Cerebellar nuclear complex (tissue), 1 donor: ENCODE results near the gene ANKRD23.

Source experiments
- DNase-seq, 2 experiments: peaks; one replicate each; lab custom pipeline; 2025; lab: John Stamatoyannopoulos, UW

ANKRD23 gene

DNA sequence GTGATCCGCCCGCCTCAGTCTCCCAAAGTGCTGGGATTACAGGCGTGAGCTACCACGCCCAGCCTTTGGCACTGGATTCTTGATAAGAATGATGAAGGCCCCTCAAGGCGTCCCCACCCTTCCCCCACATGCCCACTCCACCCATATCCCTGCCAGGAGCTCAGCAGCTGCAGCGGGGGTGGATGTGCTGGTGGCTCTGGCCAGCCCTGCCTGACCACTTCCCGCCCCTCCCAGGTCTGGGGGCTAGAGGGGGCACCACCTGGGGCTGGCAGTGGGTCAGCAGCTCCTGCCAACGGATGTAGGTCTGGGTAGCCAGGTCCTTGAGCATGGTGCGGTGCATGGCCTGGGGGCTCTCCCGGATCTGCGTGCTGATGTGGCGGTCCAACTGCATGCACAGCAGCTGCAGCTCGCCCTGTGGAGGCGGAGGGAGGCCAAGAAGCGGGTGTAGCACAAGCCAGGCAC is 33.8 kb upstream of the ANKRD23 start:
- DNase-seq = no peak

DNA sequence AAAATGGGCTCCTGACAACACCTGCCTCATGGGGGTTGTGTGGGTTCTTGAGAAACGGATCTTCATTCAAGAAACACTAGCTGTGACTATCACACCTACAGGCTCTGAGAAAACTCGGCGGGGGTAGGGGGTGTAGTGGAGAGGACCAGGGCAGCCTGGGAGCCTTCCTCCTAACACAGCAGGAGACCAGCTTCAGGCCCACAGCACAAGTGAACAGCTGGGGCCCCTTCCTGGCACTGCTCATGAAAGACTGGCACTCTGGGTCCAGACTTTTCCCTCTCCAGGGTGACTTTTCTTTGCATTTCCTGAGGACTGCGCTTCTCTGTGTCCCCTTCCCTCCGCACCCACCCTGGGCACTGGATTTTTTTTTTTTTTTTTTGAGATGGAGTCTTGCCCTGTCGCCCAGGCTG is 33.2 kb upstream of the ANKRD23 start:
- no peak for DNase-seq

DNA sequence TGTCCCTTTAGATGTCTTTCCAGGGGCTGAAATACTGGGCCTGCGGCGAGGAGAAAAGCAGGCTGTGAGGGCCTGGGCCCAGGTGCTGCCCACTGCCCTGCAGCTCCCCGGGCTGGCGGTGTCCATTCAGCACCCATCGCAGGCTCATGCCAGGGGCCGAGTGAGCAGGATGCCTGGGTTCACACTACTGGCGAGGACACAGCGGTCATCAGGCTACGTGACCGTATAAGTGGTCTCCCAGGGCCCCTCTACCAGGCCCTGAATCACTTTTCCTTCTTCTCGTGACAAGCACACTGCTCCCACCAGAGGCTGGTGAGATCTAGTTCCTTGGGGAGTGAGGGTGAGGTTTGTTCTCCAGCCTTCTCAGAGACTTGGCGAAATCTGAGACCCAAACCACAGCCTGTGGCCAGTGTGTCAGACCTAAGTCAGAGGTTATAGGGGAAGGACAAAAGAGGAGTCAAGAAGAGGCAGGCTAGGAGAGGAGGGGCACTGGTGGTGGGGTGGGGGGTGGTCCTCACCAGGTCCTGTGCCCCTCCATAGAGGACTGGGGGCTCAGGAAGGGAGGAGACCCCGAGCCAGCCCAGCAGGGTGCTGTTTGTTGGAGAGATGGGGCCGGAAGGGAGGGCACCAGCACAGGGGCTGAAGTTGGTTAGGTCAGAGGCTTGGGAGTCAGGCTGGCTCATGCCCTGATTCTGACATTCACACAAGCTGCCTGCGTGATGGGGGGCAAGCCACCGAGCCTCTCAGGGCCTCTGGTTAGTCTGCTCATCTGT is 32.6 kb upstream of the ANKRD23 start:
- DNase-seq = no peak

DNA sequence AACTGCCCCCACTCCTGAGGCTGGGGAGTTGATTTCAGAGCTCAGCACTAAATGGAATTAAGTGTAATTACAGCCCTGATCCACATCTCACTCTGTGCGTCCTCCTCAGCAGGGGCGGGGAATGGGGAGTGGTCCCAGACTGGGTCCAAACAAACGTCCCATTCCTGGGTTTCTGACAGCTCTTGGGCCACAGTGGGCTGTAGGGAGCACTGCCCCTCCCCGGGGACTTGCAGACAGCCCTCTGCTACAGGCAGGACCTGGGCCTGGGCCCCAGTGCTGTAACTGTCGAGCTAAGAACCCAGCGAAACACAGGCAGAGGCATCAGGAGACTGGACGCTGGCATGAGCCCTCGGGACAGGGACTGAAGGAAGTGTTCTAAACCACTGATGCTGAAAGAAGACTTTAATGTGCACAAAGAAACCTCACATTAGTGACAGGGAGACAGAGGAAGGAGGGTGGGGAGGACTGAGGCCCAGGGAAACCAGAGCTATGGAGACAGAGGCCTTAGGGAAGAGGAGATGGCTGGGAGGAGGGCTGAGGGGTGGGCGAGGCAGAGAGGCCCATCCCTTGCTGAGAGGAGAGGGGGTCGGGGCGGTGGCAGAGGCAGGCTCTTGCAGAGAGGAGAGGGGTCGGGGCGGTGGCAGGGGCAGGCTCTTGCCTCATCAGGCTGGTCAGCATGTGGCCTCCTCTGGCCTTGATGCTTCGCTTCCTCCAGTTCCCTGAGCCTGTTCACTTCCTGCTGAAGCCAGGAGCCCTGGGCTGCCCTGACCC is 31.9 kb upstream of the ANKRD23 start:
- no peak for DNase-seq

DNA sequence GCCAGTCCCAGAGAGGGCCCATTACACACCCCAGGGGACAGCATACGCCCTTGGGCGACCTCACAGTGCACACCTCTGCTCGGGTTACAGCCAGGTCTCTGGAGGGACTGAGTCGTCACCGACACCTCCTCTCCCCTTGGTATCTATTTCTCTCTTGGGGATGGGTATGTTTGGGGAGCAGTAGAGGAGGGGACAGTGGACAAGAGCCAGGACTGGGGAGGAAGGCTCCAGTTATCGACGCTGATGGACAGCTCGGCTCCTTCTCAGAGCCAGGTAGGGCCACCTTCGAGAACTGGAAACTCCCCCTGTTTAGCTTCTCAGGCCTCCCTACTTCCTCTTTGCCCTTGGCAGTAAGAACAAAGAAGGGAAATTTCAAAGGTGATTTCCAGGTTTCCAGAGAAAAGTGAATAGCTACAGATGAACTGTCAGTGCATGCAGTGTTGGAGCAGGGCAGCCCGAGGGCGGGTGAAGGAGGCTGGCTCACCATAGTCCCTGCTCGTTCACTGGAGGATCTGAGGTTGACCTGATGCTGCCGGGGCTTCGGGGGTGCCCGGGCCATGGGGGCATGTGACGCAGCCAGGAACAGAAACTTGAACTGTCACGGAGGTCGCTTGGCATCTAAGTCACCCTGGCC is 30.5 kb upstream of the ANKRD23 start:
- DNase-seq = no peak

DNA sequence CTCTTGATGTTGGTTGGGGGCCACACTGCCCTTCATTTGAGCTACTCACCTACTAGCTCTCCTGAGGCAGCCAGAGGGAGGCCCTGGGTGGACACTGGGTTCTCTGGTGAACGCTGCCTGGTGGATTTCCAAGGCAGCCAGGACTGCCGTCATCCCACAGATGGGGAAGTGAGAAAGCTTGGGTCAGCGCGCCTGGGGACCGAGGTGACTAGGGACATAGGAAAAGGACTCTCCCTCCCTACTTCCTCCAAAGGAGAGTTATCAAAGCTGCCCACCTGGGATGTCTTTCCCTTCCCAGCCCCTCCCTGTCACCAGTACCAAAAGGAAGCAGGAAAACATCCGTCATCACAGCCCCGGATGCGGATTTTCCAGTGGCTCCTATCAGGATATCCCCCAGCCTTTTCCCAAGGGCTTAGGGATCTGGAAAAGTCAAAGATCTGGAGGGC is 29.9 kb upstream of the ANKRD23 start:
- DNase-seq = no peak

DNA sequence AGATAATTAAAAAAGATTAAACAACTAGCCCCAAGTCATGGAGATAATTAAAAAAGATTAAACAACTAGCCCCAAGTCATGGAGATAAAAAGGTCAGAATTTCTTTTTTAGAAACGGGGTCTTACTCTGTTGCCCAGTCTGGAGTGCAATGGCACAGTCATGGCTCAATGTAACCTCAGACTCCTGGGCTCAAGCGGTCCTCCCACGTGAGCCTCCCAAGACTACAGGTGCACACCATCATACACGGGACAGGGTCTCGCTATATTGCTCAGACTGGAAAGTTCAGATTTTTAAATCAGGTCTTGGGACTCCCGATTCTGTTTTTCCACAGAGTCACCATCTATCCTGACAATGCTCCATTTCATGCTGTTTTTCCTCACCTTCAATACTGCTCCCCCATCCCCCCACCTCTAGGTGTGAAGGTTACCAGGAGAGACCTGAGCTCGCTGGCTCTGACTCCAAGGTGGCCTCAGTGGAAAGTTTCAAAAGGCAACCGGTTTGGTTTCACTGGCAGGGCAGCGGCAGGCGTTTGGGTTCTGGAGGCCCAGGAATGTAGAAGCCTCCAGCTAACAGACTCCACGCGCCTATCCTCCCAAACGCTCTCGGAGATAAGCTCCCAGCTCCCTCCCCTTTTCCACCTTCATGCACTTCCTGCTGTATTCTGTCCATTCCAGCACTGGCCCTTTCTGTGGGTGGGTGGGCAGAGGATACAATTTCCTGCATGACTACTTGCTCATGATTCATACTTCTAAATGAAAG is 28.9 kb upstream of the ANKRD23 start:
- DNase-seq = no peak

DNA sequence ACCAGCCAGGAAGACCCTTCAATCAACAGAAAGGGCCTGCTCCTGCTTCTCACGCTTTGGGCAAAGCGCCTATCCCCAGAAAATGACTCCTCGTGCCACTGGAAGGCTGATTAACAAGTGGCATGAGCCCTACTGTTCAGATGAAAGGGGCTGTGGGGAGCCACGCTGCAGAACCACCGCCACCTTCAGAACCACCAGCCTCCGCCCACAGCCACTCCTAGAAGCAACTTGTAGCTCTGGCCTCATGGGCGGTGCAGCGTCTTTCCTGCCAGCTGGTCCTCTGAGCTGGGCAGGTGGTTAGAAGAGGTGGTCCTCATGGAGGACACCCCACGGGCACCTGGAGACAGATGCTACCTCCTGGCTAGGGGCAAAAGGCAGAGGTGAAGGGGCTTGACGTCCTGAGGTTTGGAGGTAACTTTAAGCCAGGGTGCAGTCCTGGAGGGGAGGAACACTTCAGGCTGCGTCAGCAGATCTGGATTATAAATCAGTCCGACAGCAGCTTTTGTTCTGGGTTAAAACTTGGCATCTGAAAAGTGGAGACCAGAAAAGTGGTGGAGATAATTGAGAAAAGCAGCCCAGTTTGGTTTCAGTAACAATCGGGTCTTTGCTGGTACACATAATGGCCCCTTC is 26.9 kb upstream of the ANKRD23 start:
- DNase-seq = peak in 1 of 2 experiments; percentile 5

DNA sequence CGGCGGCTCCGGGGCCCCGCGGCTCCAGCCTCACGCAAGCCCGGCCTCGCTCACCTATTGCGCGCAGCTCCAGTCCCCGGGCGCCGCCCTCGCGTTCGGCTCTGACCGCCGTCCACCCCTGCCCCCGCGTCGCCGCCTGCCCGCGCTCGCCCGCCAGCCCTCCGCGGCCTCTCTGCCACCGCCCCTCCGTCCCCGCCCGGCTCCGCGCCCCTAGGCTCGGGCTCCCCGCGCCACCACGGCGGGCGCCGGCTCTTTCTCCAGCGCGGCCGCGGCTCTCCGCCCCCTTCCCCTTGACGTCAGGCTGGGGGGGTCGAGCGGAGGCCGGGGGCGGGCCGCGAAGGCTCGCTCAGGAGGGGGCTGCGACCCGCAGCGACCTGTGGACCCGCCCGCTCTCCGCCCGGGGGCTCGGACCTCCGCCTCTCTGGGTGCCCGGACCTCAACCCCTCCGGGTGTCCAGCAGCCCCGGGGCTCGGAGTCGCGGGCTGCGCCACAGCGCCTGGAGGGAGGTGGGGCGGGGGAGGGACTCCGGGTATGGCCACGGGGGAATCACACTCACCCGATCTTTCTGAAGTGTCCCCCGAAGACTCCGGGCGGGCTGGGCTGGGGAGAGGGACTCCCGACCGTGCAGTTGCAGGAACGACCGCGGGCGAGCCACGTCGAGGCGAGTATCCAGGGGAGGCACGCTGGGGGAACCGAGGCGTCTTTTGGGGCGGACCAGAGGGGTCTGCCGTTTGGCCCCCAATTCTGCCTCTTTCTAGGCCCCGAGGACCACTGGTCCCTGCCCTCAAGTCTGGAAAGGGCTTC is 26.2 kb upstream of the ANKRD23 start, which contains the start of gene SEMA4C:
Gene SEMA4C, minus strand, starts transcription at position 259 of the 804 bp plus-strand sequence. CDS start 2,194 bp downstream, outside the sequence.
- no peak for DNase-seq

DNA sequence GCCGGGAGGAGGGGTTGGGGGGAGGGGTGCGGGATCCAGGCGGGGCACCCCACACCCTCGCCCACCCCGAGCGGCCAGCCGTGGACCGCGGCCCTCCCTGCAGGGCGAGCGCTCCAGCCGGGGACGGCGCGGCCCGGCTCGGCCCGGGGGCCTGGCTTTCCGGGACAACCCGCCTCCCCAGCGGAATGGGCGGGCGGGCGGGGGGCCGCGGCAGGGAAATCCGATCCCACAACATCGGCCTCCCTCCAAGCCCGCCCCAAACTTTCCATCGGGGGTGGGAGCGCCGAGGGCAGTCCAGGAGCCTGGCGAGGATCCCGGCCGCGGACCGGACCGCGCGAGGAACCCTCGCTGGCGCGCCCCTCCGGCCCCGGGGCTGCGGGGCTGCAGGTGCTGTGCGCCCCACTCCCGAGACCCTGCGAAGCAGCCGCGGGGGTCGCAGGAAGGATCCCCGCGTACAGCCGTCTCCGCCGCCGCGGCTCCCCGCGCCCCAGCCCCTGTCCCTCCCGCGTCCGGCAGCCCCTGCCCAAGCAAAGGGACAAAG is 25.5 kb upstream of the ANKRD23 start:
- DNase-seq = no peak

DNA sequence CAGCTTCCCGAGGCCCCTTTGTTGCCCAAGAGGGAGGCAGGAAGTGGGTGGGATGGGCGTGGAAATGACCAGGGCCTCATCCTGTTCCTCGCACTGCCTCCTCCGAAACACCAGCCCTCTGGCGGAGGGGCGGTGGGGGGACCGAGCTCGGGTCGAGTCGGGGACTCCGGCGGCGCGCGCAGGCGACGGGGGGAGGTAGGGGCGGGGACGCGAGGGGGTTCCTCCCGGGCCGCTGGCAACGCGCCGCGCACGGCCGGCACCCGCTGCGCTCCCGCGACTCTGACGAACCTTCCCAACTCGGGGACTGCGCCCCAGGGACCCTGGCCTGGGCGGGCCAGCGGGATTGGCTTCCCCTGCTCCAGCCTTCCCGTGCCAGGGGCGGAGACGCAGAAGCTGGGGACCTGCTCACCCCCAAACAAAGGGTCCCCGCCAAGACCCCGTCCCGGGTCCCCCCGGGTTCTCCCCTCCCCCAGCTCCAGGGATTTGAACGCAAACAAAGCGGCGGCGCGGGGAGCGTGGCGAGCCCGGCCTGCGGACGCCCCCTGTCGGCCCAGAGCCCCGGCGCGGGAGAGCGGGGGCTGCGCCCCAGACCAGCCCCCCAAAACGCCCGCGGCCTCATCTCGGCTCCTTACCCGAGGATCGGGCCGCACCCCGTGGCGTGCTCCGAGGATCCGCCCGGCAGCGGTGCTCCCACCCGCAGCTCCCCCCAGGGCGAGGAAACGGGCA is 24.9 kb upstream of the ANKRD23 start:
- no peak for DNase-seq

DNA sequence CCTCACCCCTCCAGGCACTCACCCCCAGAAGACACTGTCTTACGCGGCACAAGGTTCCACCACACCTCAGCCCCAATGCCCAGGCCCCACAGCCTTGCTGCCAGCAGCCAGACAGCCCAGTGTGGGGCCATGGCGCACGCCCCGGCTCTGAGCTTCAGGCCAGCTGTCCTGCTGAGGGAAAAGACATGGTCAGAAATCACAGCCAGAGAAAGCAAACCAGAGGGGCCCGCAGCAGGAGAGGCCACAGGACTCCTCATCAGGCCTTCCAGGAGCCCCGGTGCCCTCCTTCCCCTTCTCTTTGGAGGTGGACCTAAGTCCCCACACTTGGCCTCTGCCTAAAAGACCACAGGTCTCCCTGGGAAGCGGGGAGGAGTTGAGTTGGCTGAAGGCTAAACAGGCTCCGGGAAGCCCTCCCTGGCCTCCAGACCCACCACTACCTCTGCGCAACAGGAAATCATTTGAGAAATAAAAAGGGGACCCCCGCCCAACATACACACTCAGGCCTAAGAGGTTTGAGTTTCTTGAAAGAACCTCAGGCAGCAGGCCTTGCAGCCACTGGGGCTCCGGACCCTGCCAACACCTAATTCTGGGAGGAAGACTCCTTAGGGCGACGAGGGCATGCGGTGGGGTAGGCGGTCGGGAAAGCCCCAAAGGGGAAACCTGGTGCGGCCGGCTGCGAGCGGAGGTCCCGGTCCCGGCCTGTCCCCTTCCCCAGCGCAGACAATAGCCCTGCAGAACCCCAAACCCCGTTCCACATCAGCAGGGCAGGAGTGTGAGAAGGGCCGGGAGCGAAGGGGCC is 24.1 kb upstream of the ANKRD23 start:
- DNase-seq = peak; percentile 20 to 63

DNA sequence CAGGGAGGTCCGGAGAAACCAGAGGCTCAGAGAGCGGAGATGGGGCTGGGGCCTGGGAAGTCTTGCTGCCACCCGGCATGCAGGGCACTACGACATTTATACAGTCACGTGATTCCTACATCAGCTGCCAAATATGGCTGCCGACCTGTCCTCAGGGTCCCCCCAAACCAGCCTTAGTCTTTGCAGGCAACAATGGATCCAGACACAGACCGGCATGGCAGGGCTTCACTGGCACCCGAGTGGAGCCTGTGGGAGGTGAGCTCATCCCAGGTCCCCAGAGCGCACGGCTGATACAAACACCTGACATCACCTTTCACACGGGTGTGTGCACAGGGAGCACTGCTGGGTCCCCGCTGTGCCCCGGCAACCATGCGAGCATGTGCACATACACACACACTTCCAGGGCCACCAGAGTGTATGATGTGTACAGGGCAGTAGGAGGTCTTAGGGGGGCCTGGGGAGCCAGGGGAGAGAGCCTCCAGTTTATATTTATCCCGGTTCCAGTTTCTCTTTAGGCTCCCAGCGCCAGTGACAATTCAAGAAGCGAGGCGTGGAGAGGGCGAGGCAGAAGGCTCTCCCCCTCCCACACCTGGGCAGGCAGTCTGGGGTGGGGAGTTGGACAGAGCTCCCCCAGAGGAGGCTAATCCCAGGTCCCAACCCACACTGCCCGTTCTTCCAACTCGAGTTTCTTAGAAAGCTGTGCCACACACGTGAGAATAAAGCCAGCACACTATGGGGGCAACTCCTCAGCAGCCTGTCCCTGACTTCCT is 23.4 kb upstream of the ANKRD23 start:
- DNase-seq = no peak

DNA sequence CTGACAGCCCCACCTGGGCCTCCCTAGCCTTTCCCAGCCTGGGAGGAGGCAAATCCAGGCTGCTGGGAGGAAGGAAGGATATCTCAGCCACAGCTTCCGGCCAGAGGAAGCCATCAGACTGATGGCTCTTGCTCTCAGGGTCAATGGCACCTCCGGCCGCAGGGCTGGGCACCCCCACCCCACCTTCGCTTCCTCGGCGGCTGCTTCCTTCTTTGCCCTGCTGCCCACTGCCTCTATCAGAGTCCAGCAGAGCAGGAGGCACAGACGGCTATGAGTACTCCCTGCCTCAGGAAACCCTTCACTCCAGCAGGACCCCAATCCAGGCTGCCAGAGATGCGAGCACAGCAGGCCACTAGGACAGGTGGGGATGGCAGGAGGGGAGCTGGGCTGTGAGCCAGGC is 22.8 kb upstream of the ANKRD23 start:
- no peak for DNase-seq

DNA sequence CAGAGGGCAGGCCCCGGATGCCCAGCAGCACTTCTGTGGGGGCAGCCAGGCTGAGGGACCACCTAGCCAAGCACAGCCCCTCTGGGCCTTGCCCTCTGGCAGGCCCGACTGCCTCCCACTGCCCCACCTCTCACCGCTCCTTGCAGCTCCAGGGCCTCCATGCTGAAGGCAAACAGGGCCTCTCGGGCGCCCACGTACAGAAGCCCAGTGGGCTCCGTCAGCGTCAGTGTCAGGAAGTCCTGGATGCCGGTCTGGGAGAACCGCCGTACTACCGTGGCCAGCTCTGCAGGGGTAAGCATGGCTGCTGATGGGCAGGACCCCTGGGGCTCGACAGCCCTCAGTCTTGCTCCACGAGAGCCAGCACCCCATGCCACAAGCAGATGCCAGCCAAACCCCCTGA is 22.3 kb upstream of the ANKRD23 start:
- DNase-seq = no peak

DNA sequence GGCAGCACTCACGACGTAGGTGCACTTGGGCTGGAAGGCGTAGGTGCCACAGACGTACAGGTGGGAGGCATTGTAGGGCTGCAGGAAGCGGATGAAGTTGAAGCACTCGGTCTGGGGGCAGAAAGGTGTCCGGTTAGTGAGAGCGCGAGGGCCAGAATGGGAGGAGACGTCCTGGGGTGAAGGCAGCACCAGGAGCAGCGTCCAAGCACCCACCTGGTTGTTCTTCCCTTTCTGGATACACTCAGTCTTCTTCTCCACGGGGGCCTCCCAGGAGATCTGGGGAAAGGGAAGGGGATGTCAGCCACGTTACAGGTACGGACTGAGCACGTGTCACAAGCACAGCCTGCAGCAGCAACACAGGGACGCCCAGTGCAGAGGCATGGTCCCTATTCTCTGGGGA is 21.8 kb upstream of the ANKRD23 start:
- no peak for DNase-seq

DNA sequence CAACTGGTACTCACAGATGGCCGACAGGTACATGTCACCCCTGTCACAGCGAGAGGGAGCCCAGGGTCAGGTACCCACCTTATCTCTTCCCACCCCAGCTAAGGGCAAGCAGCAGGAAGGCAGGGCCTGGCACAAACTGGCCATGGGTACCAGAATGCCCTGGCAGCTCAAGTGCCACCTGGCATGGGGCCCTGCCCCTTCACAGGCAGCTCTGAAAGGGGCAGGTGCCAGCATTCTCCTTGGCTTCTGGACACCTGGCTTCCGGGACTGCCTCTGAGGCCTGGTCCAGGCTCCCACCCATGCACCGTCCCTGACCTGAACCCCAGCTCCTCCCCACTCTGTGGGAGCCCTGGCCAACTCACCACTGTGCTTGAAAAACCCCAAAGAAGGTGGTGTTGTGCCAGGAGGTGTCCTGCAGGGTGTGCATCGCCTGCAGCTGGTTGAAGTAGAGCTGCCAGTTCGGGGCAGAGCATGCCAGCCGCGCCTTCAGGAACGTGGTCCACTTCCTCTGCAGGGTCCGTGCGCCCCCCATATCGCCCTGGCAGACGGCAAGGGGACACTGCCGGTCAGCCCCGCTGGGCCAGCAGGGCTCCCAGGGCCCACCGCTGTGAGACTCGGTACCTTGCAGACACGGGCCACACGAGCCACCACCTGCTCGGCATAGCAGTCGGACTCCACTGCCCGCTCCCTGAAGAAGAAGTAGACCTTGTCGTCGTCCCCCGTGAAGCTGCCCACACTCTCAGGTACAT is 20.7 kb upstream of the ANKRD23 start:
- peak; percentile 59 for DNase-seq
